ENCODE results near the gene NPHP1. TPM values are rescaled to one million over a fixed set of nuclear protein-coding genes. Genes with fewer than 3 reads are reported as not detected.
"Not testable (repeated sequence)": the region's sequence is repeated elsewhere in the genome, so short reads cannot be mapped to it uniquely, and the experiment has no call there.

NPHP1 gene
- total RNA-seq, 2 donors from 2014 or later = 7.1 to 9.2 TPM

DNA sequence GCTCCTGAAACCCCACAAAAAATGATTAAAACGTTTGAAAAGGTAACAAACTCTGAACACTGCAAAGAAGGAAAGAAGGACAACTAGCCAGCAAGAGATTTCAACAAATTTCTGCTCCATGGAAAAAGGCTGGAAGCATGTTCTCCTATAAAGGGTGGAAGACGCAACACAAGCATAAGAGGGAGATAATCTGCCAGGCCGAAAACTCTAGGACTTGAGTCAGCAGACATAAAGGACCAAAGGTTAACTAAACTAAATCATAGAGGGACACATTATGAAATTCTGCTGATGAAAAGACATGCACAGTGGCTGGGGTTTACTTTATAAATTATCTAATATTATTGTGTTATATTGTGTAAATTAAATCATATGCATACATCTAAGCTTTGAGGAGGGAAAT is 6.8 kb downstream of the NPHP1 start:
- DNase-seq (ENCODE audit: low spot score) (no peak), ATAC-seq (ENCODE audit: insufficient number of reproducible peaks, low FRiP score, low read depth) (no peak)
- no peak overlapping the region for H3K4me3 ChIP-seq
- no peak overlapping the region for H3K27ac ChIP-seq
- no peaks in the 10 kb centered on the region for H3K27me3 ChIP-seq (replicated peaks; ENCODE audit: insufficient read depth)
- H3K36me3 ChIP-seq = no peaks in the 10 kb centered on the region
- no peaks in the 10 kb centered on the region for H3K4me1 ChIP-seq (ENCODE audit: control insufficient read depth in 1 of 2, low read depth in 2 of 2)
- no peak for TF ChIP-seq CTCF (IDR thresholded peaks at IDR 0.05)
- no peaks in the 10 kb centered on the region for H3K9me3 ChIP-seq

GRCh38 chr2:110197452-110197851 is 7.4 kb downstream of the NPHP1 start:
- H3K27ac ChIP-seq = no peak overlapping the region
- ATAC-seq (ENCODE audit: insufficient number of reproducible peaks, low FRiP score, low read depth) (no peak), DNase-seq (ENCODE audit: low spot score) (no peak)
- no peaks in the 10 kb centered on the region for H3K4me1 ChIP-seq (ENCODE audit: control insufficient read depth in 1 of 2, low read depth in 2 of 2)
- no peaks in the 10 kb centered on the region for H3K9me3 ChIP-seq
- H3K36me3 ChIP-seq = no peaks in the 10 kb centered on the region
- no peak overlapping the region for H3K4me3 ChIP-seq
- no peak for TF ChIP-seq CTCF (IDR thresholded peaks at IDR 0.05)
- no peaks in the 10 kb centered on the region for H3K27me3 ChIP-seq (replicated peaks; ENCODE audit: insufficient read depth)

GRCh38 chr2:110190169-110190568 is 14.6 kb downstream of the NPHP1 start:
- ATAC-seq (ENCODE audit: insufficient number of reproducible peaks, low FRiP score, low read depth); H3K27ac ChIP-seq; H3K36me3 ChIP-seq; DNase-seq (ENCODE audit: low spot score); H3K9me3 ChIP-seq; H3K4me1 ChIP-seq (ENCODE audit: control insufficient read depth in 1 of 2, low read depth in 2 of 2); H3K27me3 ChIP-seq (replicated peaks; ENCODE audit: insufficient read depth); H3K4me3 ChIP-seq: not testable (repeated sequence)

DNA sequence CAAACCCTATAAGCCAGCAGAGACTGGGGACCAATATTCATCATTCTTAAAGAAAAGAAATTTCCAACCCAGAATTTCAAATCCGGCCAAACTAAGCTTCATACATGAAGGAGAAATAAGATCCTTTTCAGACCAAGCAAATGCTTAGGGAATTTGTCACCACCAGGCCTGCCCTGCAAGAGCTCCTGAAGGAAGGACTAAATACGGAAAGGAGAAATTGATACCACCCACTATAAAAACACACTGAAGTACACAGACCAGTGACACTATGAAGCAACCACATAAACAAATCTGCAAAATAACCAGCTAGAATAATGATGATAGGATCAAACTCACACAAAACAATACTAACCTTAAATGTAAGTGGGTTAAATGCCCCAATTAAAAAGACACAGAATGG is 22.4 kb downstream of the NPHP1 start:
- Histone ChIP-seq H3K27me3 (replicated peaks; ENCODE audit: insufficient read depth) (no peaks in the 10 kb centered on the region), H3K4me3 (no peak overlapping the region), H3K36me3 (no peaks in the 10 kb centered on the region), H3K9me3 (no peaks in the 10 kb centered on the region), H3K4me1 (ENCODE audit: control insufficient read depth in 1 of 2, low read depth in 2 of 2) (no peaks in the 10 kb centered on the region), H3K27ac (no peak overlapping the region)
- ATAC-seq (ENCODE audit: insufficient number of reproducible peaks, low FRiP score, low read depth) = no peak
- DNase-seq (ENCODE audit: low spot score) = no peak
- TF ChIP-seq CTCF (IDR thresholded peaks at IDR 0.05) = no peak

DNA sequence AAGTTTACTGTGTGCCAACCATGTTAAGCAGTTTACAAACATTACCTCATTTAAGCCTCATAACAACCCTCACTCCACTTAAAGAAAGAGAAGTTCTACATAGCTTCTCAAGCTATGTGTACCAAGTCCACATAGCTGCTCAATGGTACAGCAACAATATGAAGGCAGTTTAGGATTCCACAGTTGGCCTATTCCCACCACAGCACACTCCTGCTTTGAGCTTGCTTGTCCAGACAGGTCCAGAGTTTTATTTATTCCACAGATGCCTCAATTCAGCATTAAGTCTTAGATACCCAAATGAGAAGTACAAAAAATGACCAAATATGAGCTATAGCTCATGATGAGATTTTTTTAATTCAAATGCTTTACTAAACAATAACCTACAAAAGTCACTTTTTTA is 24.8 kb downstream of the NPHP1 start:
- DNase-seq (ENCODE audit: low spot score) (no peak), ATAC-seq (ENCODE audit: insufficient number of reproducible peaks, low FRiP score, low read depth) (no peak)
- Histone ChIP-seq H3K36me3 (no peaks in the 10 kb centered on the region), H3K27me3 (replicated peaks; ENCODE audit: insufficient read depth) (no peaks in the 10 kb centered on the region), H3K4me1 (ENCODE audit: control insufficient read depth in 1 of 2, low read depth in 2 of 2) (no peaks in the 10 kb centered on the region), H3K4me3 (no peak overlapping the region), H3K27ac (no peak overlapping the region), H3K9me3 (no peaks in the 10 kb centered on the region)
- TF ChIP-seq CTCF (IDR thresholded peaks at IDR 0.05) = no peak

- TF ChIP-seq CTCF (IDR thresholded peaks at IDR 0.05) = no peak
Observed at GRCh38 chr2:110173523-110173922, 31.3 kb downstream of the NPHP1 start.

More at GRCh38 chr2:110173523-110173922, 31.3 kb downstream of the NPHP1 start:
- Histone ChIP-seq H3K9me3 (no peaks in the 10 kb centered on the region), H3K4me3 (no peak overlapping the region), H3K4me1 (ENCODE audit: control insufficient read depth in 1 of 2, low read depth in 2 of 2) (no peaks in the 10 kb centered on the region), H3K36me3 (no peaks in the 10 kb centered on the region), H3K27ac (no peak overlapping the region), H3K27me3 (replicated peaks; ENCODE audit: insufficient read depth) (no peaks in the 10 kb centered on the region)
- ATAC-seq (ENCODE audit: insufficient number of reproducible peaks, low FRiP score, low read depth) = no peak
- DNase-seq (ENCODE audit: low spot score) = no peak

All from thoracic aorta (tissue), 2 donors.